HT-29 (cell line): ENCODE results near the gene THSD7A. TPM values are rescaled to one million over a fixed set of nuclear protein-coding genes. Genes with fewer than 3 reads are reported as not detected.

Source experiments
- DNase-seq: peaks from one replicate; pipeline ENCODE4 v3.0.0-alpha.2; 2015; ENCODE audit warnings: low spot score
- total RNA-seq: library from RNA; depleted of rRNA; stranded (reverse); fragments of >200 nt; shearing (Covaris generic); gene quantifications from 2 replicates; pipeline ENCODE4 v1.2.3, GENCODE V29; 2014

Gene THSD7A
- total RNA-seq, 1 experiment from 2014 or later = not detected

GRCh38 chr7:11817111-11817740 lies 14.8 kb downstream of the THSD7A start:
- no peak for DNase-seq

DNA sequence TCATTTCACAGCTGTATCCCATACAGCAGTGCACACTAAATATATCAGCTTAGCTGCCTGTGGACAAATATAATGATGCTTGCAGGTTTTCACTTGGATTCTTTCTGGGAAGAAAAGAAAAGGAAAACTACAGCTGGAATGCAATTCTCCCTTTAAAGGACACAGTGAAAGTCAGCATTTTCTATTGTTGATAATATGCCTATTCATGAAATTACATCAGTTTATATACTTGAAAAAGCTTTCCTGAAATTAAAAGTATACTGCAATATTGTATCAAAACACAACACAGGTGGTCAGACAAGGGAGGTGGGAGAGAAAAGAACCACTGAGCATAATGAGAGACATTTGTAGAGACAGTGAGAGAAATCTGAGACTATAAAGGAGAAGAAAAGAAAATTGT lies 20.3 kb downstream of the THSD7A start:
- no peak for DNase-seq

DNA sequence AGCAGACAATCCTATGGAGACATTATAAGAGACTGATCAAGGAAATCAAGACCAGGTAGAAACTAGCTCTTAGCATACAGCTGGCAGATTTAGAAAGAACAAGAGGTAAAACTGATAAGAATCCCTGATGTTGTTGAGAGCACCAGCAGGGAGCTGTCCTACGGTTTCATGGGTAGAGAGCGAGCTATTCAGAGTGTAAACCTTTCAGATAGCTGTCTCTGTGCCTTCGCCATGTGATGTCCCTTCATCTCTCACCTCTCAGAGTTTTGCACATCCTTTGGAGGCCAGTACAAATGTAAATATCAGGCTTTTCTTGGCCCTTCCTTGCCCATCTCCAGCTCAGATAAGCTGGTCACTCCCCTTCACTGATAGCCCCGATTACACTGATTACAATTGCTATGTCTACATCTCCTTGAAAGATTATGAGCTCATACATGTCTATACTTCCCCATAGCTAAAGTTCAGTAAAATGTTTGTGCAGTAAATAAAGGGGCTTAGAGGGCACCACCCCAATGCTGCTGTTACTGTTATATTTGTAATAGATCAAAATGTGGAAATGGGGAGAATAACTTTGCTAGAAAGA lies 21.9 kb downstream of the THSD7A start:
- no peak for DNase-seq

DNA sequence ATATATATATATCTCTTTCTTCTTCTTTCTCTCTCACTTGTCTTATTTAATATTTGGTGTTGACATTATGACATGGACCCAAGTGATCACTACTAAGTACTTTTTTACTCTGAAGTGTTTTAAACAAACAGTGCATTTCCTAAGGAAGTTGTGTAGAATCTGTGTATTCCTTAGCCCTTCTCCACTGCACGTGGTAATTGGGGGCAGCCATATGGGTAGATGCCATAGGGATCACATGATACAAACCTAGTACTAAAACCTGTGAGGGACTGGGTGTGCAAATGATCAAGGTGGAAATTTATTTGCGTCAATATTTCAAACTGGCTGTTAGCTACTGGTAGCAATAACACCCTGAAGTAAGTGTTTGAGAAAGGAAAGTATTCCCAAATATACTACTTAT lies 25.0 kb downstream of the THSD7A start:
- no peak for DNase-seq

GRCh38 chr7:11804621-11805020 lies 27.4 kb downstream of the THSD7A start:
- DNase-seq = no peak

DNA sequence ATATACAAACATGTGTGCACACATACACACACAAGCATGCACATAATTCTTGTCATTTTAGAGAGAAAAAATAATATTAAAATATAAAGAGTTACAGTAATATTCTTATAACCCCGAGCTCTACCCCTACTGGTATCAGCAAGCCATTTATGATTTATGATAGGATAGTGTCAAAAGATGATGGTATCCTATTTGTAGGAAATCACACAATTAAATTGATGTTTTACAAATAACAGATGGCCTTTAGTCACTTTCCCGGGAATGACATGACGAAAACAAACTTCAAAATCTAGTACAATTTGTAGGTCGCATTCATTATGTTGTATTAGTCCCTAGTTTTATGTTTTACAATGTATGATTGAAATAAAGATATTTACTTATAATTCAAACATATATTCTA lies 36.8 kb downstream of the THSD7A start:
- no peak for DNase-seq

GRCh38 chr7:11792166-11792565 lies 39.8 kb downstream of the THSD7A start:
- DNase-seq = no peak

DNA sequence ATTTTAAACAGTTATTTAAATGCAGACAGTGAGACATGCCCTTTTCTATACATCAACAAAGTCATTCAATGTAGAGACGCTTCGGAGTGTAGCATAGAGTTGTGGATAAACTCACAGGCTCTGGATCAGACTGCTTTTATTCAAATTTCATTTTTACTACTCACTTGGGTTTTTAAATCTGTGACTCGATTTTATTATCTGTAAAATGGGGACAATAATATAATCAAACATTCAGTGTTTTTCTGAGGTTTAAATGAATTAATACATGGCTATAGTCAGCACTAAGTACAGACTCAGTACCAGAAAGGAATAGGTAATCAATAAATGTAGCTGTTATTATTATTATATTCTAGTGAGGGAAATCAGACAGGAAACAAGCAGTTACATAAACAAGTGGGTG lies 43.4 kb downstream of the THSD7A start:
- DNase-seq = no peak

DNA sequence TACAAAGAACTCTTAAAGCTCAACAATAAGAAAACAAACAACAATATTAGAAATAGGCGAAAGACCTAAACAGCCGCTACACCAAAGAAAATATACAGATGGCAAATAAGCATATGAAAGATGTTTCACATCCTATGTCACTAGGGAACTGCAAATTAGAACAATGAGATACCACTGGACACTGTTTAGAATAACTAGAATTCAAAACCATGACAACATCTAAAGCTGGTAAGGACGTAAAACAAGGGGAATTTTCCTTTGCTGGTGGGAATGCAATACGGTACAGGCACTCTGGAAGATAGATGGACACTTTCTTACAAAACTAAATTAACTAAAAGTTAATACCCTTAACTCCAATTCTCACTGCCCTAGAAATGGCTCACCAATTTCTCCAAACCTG lies 44.5 kb downstream of the THSD7A start:
- DNase-seq = no peak

- peak; percentile 5 for DNase-seq
Observed at GRCh38 chr7:11786186-11786585, 45.8 kb downstream of the THSD7A start.

DNA sequence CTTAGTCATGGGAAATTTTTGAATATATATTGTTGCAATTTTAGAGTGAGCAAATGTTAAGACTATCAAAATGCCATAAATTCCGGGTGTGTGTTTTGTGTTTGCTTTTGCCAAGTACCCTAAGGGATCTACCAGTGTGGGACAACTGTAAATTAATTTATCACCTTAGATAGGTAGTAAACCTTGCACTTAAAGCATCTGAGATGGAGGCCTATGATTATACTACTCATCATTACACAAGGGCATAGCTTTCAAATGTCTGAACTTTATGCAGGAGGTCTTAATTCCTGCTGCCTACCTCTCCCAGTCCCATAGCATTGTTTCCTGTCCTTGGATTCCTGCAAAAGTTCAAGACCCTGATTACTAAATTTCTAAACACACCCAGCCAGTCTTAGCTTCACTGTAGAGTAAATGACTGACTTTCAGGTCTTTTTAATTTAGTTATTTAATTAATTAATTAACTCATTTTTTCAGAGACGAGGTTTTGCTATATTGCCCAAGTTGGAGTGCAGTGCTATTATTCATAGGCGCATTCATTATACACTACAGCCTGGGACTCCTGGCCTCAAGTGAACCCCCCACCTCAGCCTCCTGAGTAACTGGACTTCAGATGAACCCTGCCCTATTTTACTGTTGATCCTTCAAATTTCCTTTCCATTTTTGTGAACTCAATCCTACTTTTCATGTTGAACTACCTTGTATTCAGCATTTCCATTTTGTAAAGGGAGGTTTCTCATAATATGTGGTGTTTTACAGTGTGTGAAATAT lies 47.0 kb downstream of the THSD7A start:
- no peak for DNase-seq

- DNase-seq = no peak
Observed at GRCh38 chr7:11779864-11780674, 51.9 kb downstream of the THSD7A start.

GRCh38 chr7:11776039-11776438 lies 56.0 kb downstream of the THSD7A start:
- DNase-seq = no peak

- DNase-seq = no peak
Observed at GRCh38 chr7:11775401-11775800, 56.6 kb downstream of the THSD7A start.

DNA sequence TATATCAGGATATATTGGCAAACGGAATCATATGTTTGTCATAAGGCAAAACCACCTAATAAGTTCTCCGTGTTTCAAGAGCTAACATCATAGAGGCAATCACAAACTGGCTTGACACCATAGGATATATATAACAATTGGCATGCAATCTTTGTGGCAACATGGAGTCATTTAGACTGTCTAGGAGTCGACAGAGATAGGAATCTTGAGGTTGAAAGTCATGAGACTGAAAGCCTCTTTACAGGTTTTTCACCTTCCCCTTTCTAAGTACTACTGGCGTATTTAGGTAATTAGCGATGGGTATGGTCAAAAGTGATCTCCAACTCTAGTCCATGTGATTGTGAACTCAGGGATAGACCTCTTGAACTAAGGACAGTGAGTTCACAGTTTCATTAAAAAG lies 63.7 kb downstream of the THSD7A start:
- DNase-seq = no peak

- DNase-seq = no peak
Observed at GRCh38 chr7:11767148-11767547, 64.8 kb downstream of the THSD7A start.

DNA sequence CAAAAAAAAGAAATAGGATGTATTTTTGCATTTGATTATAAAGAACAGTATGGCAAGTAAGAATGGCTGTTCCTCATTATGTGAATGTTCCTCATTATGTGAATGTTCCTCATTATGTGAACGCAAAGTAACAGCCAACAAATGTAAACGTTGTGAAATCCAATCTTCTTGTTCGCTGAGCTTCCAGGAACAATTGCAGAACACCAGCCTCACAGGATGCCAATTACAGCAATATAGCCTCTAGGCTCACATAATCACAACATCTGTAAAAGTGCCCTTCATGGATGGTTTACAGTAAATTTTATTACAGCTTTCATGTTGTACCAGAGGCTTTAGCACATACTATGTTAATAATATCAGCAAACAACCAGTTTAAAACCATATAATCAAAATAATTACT lies 71.6 kb downstream of the THSD7A start:
- DNase-seq = no peak

GRCh38 chr7:11758627-11759111 lies 73.3 kb downstream of the THSD7A start:
- no peak for DNase-seq

DNA sequence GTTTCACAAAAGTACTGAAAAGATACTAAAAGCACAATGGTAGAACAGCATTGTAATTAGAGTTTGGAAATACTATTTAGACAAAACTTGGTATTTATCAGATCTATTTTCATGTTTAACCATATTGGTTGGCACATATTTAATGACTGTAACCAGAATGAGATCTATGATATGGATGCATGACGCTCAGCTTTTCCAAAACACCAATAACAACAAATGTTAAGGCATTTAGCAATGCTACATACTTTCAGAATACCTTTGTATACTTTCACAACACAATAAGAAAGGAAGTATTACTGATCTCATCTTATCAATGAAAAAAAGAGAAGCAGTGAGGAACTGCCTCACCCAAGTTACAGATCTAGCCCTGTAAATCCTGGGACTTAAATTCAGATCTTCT lies 74.8 kb downstream of the THSD7A start:
- no peak for DNase-seq

DNA sequence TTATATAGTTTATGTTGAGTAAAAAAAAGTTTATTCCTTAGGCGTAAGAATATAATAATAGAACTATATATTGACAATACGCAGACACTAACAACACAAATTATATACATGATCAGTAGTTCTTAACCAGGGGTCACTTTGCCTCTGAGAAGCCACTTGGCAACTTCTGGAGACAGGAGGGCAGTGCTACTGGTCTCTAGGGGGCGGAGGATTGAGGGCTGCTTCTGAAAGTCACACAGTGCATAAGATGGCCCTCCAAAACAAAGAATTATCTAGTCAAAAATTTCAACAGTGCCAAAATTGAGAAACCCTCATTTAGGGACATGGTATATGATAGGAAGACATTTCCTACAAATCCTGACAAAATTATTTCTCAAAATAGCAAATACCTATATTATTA lies 77.1 kb downstream of the THSD7A start:
- no peak for DNase-seq

DNA sequence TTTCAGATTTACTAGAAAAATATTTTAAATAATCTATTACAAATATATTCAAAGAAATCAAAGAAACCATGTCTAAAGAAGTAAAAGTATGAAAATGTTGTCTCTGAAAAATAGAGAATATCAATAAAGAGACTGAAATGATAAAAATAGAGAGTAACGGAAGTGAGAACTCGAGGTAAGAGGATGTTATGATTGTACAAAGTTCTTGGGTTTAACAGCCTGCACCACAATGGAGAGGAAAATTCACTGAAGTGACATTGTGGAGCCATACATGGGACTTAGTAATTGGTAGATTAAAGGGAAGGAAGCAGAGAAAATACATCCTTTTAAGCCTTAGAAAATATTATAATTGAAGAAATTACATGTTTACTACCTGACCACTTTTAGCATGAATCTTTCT lies 77.9 kb downstream of the THSD7A start:
- no peak for DNase-seq

DNA sequence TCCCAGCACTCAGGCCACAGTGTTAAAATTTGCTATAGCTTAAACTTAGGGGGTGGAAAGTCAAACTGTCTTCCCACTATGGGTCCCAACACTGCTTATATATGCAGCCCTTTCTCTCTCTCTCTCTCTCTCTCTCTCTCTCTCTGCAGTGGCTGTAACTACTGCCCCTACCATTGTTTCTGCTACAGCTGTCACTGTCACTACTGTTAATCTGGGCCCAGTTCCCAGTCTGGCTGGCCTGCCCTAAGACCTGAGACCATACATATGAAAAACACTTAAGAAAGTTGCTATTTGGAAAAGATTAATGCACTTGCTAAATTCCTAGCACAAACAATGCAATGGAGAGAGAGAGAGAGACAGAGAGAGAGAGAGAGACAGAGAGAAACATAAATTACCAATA lies 78.6 kb downstream of the THSD7A start:
- no peak for DNase-seq
